Transverse colon (tissue), 4 donors: Measurements from ENCODE around the gene CTSC.
"Not testable (repeated sequence)": the region's sequence is repeated elsewhere in the genome, so short reads cannot be mapped to it uniquely, and the experiment has no call there.

ENCODE experiments used
- EP300 ChIP-seq: sonication (generic); formaldehyde crosslinking; IDR thresholded peaks from one replicate; pipeline ENCODE4 v1.6.1; 2017; ENCODE audit warnings: antibody characterized with exemption, low read depth
- POLR2A ChIP-seq: fragments of 450-650 bp; IDR thresholded peaks from one replicate; pipeline ENCODE4 v1.6.1; 2016; ENCODE audit warnings: antibody characterized with exemption, mild to moderate bottlenecking, moderate library complexity
- POLR2AphosphoS5 ChIP-seq, 3 donors: sonication (generic); formaldehyde crosslinking; IDR thresholded peaks; one replicate each; pipeline ENCODE4 v1.6.1; 2016; ENCODE audit warnings: antibody characterized with exemption in 3 of 3
- TF ChIP-seq, protein P1 (sequence below), 5 experiments: fragments of 200-600 bp in 3 of 5; fragments of 450-650 bp in 2 of 5; sonication (generic) in 3 of 5; IDR thresholded peaks; 1 replicate in 2 of 5; 2 replicates in 3 of 5; pipeline ENCODE4 v1.5.1; 2016 to 2017; ENCODE audit warnings: antibody characterized with exemption in 5 of 5, inconsistent platforms in 3 of 5, mild to moderate bottlenecking in 2 of 5, moderate library complexity in 1 of 5

DNA sequence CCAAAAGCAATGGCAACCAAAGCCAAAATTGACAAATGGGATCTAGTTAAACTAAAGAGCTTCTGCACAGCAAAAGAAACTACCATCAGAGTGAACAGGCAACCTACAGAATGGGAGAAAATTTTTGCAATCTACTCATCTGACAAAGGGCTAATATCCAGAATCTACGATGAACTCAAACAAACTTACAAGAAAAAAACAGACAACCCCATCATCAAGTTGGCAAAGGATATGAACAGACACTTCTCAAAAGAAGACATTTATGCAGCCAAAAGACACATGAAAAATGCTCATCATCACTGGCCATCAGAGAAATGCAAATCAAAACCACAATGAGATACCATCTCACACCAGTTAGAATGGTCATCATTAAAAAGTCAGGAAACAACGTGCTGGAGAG lies 92.0 kb downstream of the CTSC start:
- TF ChIP-seq, protein P1, sequence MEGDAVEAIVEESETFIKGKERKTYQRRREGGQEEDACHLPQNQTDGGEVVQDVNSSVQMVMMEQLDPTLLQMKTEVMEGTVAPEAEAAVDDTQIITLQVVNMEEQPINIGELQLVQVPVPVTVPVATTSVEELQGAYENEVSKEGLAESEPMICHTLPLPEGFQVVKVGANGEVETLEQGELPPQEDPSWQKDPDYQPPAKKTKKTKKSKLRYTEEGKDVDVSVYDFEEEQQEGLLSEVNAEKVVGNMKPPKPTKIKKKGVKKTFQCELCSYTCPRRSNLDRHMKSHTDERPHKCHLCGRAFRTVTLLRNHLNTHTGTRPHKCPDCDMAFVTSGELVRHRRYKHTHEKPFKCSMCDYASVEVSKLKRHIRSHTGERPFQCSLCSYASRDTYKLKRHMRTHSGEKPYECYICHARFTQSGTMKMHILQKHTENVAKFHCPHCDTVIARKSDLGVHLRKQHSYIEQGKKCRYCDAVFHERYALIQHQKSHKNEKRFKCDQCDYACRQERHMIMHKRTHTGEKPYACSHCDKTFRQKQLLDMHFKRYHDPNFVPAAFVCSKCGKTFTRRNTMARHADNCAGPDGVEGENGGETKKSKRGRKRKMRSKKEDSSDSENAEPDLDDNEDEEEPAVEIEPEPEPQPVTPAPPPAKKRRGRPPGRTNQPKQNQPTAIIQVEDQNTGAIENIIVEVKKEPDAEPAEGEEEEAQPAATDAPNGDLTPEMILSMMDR (IDR thresholded peaks at IDR 0.05) = not testable (repeated sequence)
- not testable (repeated sequence) for TF ChIP-seq POLR2A; EP300; POLR2AphosphoS5 (IDR thresholded peaks at IDR 0.05)
